ENCODE data around the gene DUSP9.

Gene DUSP9

GRCh38 chrX:153668423-153669173 lies 21.6 kb downstream of the DUSP9 start:
- Histone ChIP-seq H3K4me3 (ENCODE audit: insufficient read depth, low read depth, low read length, poor library complexity, severe bottlenecking) (no peak overlapping the region), H3K9me3 (ENCODE audit: control insufficient read depth, low read length) (no peaks in the 10 kb centered on the region), H3K4me1 (ENCODE audit: control insufficient read depth, insufficient read depth, low read length, poor library complexity, severe bottlenecking) (no peaks in the 10 kb centered on the region), H3K27me3 (replicated peaks; ENCODE audit: control insufficient read depth, insufficient read depth, low read length, poor library complexity, severe bottlenecking) (no peaks in the 10 kb centered on the region), H3K36me3 (ENCODE audit: control insufficient read depth, insufficient read depth, low read length) (no peaks in the 10 kb centered on the region), H3K27ac (ENCODE audit: insufficient read depth, low read length, poor library complexity, severe bottlenecking) (no peak overlapping the region)
- DNase-seq = no peak

- DNase-seq = peak in 1 of 3 donors; percentile 8
- no peaks in the 10 kb centered on the region for H3K27me3 ChIP-seq (replicated peaks; ENCODE audit: control insufficient read depth, insufficient read depth, low read length, poor library complexity, severe bottlenecking)
- H3K9me3 ChIP-seq (ENCODE audit: control insufficient read depth, low read length) = no peaks in the 10 kb centered on the region
- H3K27ac ChIP-seq (ENCODE audit: insufficient read depth, low read length, poor library complexity, severe bottlenecking) = no peak overlapping the region
- no peaks in the 10 kb centered on the region for H3K4me1 ChIP-seq (ENCODE audit: control insufficient read depth, insufficient read depth, low read length, poor library complexity, severe bottlenecking)
- H3K36me3 ChIP-seq (ENCODE audit: control insufficient read depth, insufficient read depth, low read length) = no peaks in the 10 kb centered on the region
- no peak overlapping the region for H3K4me3 ChIP-seq (ENCODE audit: insufficient read depth, low read depth, low read length, poor library complexity, severe bottlenecking)
Observed at GRCh38 chrX:153669174-153669890, 22.3 kb downstream of the DUSP9 start.

GRCh38 chrX:153669901-153670731 lies 23.1 kb downstream of the DUSP9 start:
- Histone ChIP-seq H3K27ac (ENCODE audit: insufficient read depth, low read length, poor library complexity, severe bottlenecking) (no peak overlapping the region), H3K27me3 (replicated peaks; ENCODE audit: control insufficient read depth, insufficient read depth, low read length, poor library complexity, severe bottlenecking) (no peaks in the 10 kb centered on the region), H3K36me3 (ENCODE audit: control insufficient read depth, insufficient read depth, low read length) (no peaks in the 10 kb centered on the region), H3K4me1 (ENCODE audit: control insufficient read depth, insufficient read depth, low read length, poor library complexity, severe bottlenecking) (no peaks in the 10 kb centered on the region), H3K9me3 (ENCODE audit: control insufficient read depth, low read length) (no peaks in the 10 kb centered on the region), H3K4me3 (ENCODE audit: insufficient read depth, low read depth, low read length, poor library complexity, severe bottlenecking) (no peak overlapping the region)
- DNase-seq = no peak

DNA sequence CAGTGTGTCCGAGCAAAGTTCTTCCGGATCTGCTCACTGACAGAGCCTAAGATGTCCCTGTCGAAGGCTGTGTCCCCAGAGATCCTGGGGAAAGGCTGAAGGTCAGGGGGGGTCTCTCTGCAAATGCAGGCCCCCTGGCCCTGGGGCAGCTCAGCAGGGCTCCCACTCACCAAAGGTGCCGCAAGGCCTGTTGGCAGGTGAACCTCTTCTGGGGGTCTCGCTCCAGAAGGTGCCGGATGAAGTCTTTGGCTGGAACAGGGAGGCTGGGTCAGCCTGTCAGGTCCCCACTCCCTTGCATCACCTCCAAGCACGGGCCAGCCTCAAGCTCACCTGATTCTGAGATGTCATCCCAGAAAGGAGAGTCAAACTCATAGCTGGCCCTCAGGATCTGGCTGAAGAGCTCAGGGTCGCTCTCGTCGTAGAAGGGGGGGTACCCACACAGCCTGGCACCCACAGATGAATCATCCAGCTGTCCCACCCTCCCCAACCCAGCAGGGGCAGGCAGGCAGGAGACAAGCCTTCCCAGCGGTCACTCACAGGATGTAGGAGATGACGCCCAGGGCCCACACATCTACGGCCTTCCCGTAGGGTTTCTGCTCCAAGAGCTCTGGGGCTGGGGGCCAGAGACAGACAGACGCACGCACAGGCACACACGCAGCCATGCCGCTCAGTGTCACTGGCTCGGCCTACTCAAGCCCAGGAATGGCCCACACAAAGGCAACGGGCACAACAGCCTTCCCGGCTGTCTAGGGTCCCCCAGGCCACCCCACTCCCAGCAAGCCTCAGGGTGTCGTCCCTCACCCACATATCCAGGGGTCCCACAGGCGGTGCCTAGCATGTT lies 24.0 kb downstream of the DUSP9 start:
- H3K27me3 ChIP-seq (replicated peaks; ENCODE audit: control insufficient read depth, insufficient read depth, low read length, poor library complexity, severe bottlenecking) = no peaks in the 10 kb centered on the region
- H3K27ac ChIP-seq (ENCODE audit: insufficient read depth, low read length, poor library complexity, severe bottlenecking) = no peak overlapping the region
- no peaks in the 10 kb centered on the region for H3K9me3 ChIP-seq (ENCODE audit: control insufficient read depth, low read length)
- H3K36me3 ChIP-seq (ENCODE audit: control insufficient read depth, insufficient read depth, low read length) = no peaks in the 10 kb centered on the region
- H3K4me1 ChIP-seq (ENCODE audit: control insufficient read depth, insufficient read depth, low read length, poor library complexity, severe bottlenecking) = no peaks in the 10 kb centered on the region
- no peak overlapping the region for H3K4me3 ChIP-seq (ENCODE audit: insufficient read depth, low read depth, low read length, poor library complexity, severe bottlenecking)
- DNase-seq = no peak

DNA sequence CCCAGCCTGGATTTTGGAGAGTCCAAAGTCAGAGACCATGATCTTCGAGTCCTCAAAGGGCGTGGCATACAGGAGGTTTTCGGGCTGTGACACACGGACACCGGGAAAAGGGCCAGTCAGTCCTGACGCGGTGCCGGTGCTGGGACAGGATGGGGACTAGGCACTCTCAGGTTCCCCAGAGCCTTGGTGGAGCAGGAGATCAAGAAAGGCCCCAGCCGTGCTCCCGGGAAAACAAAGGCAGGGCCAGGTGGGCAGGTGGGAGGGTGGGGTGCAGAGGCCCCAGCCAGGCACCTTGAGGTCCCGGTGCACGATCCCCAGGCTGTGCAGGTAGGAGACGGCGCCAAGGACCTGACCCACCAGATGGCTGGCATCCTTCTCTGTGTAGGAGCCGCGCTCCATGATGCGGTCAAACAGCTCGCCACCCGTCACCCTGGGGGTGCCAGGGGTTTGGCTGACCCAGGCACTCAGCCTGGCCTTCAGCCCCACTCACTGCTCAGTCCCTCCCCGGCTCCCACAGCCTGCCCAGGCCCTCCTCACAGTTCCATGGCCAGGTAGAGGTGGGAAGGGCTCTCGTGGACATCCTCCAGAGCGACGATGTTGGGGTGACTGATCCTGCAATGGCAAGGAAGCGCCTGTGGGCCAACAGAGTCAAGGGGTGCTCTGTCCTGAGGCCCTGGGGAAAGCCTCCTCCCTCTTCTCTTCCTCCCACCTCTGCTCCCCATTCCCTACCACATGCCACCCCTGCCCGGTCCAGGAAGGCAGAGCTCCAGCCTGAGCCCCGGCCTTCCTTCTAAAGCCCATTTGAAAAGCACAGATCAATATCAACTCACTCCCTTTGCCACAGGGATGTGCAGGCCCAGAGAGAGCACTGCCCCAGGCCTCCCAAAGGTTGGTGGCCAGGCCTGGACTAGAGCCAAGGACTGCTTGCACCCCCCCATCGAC lies 24.9 kb downstream of the DUSP9 start:
- H3K4me3 ChIP-seq (ENCODE audit: insufficient read depth, low read depth, low read length, poor library complexity, severe bottlenecking) = no peak overlapping the region
- no peaks in the 10 kb centered on the region for H3K4me1 ChIP-seq (ENCODE audit: control insufficient read depth, insufficient read depth, low read length, poor library complexity, severe bottlenecking)
- H3K36me3 ChIP-seq (ENCODE audit: control insufficient read depth, insufficient read depth, low read length) = no peaks in the 10 kb centered on the region
- DNase-seq = no peak
- H3K27me3 ChIP-seq (replicated peaks; ENCODE audit: control insufficient read depth, insufficient read depth, low read length, poor library complexity, severe bottlenecking) = no peaks in the 10 kb centered on the region
- H3K9me3 ChIP-seq (ENCODE audit: control insufficient read depth, low read length) = no peaks in the 10 kb centered on the region
- no peak overlapping the region for H3K27ac ChIP-seq (ENCODE audit: insufficient read depth, low read length, poor library complexity, severe bottlenecking)

GRCh38 chrX:153672531-153673427 lies 25.8 kb downstream of the DUSP9 start:
- Histone ChIP-seq H3K27me3 (replicated peaks; ENCODE audit: control insufficient read depth, insufficient read depth, low read length, poor library complexity, severe bottlenecking) (no peaks in the 10 kb centered on the region), H3K27ac (ENCODE audit: insufficient read depth, low read length, poor library complexity, severe bottlenecking) (no peak overlapping the region), H3K4me3 (ENCODE audit: insufficient read depth, low read depth, low read length, poor library complexity, severe bottlenecking) (no peak overlapping the region), H3K36me3 (ENCODE audit: control insufficient read depth, insufficient read depth, low read length) (no peaks in the 10 kb centered on the region), H3K4me1 (ENCODE audit: control insufficient read depth, insufficient read depth, low read length, poor library complexity, severe bottlenecking) (no peaks in the 10 kb centered on the region), H3K9me3 (ENCODE audit: control insufficient read depth, low read length) (no peaks in the 10 kb centered on the region)
- no peak for DNase-seq

DNA sequence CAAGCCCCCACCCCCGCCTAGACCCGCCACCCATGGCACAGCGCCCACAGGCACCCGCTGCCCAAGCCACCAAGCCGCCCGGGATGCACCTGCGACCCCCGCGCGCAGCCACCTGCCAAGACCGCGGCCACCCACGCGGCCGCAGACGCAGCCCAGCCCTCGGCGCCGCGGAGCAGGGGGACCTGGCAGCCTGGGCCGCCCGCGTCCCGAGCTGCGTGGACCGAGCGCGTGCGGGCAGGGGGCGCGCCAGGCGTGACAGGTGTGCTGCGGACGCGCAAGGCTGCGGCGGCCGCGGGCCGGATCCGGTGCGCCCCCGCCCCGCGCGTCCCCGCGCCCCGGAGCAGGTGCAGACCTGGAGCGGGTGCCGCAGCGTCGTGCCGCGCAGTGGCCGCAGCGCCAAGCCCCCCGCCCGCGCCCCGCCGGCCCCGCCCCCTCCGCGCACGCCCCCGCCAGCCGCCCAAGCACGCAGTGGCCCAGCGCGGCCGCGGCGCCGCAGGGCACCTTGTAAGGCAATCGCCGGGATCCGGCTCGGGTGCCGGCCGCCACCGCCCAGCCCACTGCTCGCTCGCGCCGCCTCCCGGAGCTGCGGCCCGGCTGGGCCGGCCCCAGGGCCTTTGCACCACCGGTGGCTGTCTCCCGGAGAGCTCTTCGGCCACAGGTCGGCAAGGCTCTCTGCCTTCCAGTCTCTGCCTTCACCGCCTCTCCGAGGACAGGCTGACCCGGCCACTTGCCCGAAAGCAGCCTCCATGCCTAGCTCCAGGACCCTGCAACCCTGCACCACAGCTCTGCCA lies 26.6 kb downstream of the DUSP9 start, which contains the start of gene PNCK:
TSS of gene PNCK (minus strand) at position 386 of the 791 bp plus-strand sequence. CDS start 737 bp downstream, outside the sequence.
- H3K36me3 ChIP-seq (ENCODE audit: control insufficient read depth, insufficient read depth, low read length) = no peaks in the 10 kb centered on the region
- no peak within 1 kb of the TSS for H3K27ac ChIP-seq (ENCODE audit: insufficient read depth, low read length, poor library complexity, severe bottlenecking)
- DNase-seq = no peak
- no peaks in the 10 kb centered on the region for H3K9me3 ChIP-seq (ENCODE audit: control insufficient read depth, low read length)
- no peaks in the 10 kb centered on the region for H3K4me1 ChIP-seq (ENCODE audit: control insufficient read depth, insufficient read depth, low read length, poor library complexity, severe bottlenecking)
- H3K4me3 ChIP-seq (ENCODE audit: insufficient read depth, low read depth, low read length, poor library complexity, severe bottlenecking) = no peak within 1 kb of the TSS
- H3K27me3 ChIP-seq (replicated peaks; ENCODE audit: control insufficient read depth, insufficient read depth, low read length, poor library complexity, severe bottlenecking) = no peaks in the 10 kb centered on the region

All from effector memory CD4-positive, alpha-beta T cell (primary cell).